GM23338 (cell line): Measurements from ENCODE around the gene YJEFN3. TPM values are rescaled to one million over a fixed set of nuclear protein-coding genes. Genes with fewer than 3 reads are reported as not detected.

Experiments
- ATAC-seq: fragments of 200-7000 bp; cut with Tn5 transposase; 3 replicates; pipeline ENCODE4 v1.9.1; 2020
- DNase-seq: peaks from one replicate; pipeline ENCODE4 v3.0.0-alpha.2; 2015; ENCODE audit warnings: low spot score
- H2AFZ ChIP-seq: fragments of 200-600 bp; sonication (generic); 2 replicates; pipeline ENCODE4 v1.8.0; 2016; ENCODE audit warnings: antibody characterized with exemption, mild to moderate bottlenecking, moderate library complexity
- H3F3A ChIP-seq: fragments of 200-600 bp; sonication (generic); replicated peaks from 2 replicates; pipeline ENCODE4 v1.8.0; 2017; ENCODE audit warnings: antibody characterized with exemption, mixed run types, low read depth
- H3K27ac ChIP-seq: fragments of 200-600 bp; sonication (generic); 2 replicates; pipeline ENCODE4 v1.6.1; 2016; ENCODE audit warnings: low read depth
- H3K27me3 ChIP-seq: fragments of 200-600 bp; sonication (generic); 2 replicates; pipeline ENCODE4 v1.8.0; 2016; ENCODE audit warnings: mild to moderate bottlenecking, mixed run types, moderate library complexity; ENCODE audit not compliant: insufficient read depth
- H3K36me3 ChIP-seq: fragments of 200-600 bp; sonication (generic); 2 replicates; pipeline ENCODE4 v1.8.0; 2016; ENCODE audit warnings: mild to moderate bottlenecking; ENCODE audit not compliant: insufficient read depth
- H3K4me1 ChIP-seq: fragments of 200-600 bp; sonication (generic); 2 replicates; pipeline ENCODE4 v1.8.0; 2016; ENCODE audit warnings: mild to moderate bottlenecking, moderate library complexity; ENCODE audit not compliant: insufficient read depth
- H3K4me2 ChIP-seq: fragments of 200-600 bp; sonication (generic); 2 replicates; pipeline ENCODE4 v1.7.1; 2017; ENCODE audit warnings: mixed run types
- H3K4me3 ChIP-seq: fragments of 200-600 bp; sonication (generic); 2 replicates; pipeline ENCODE4 v1.6.1; 2016; ENCODE audit warnings: mixed run types
- H3K79me2 ChIP-seq: fragments of 200-600 bp; sonication (generic); replicated peaks from 2 replicates; pipeline ENCODE4 v1.8.0; 2017; ENCODE audit warnings: mild to moderate bottlenecking; ENCODE audit not compliant: insufficient read depth
- H3K9me2 ChIP-seq: fragments of 200-600 bp; sonication (generic); 2 replicates; pipeline ENCODE4 v1.8.0; 2017; ENCODE audit not compliant: insufficient read depth
- H4K20me1 ChIP-seq: fragments of 200-600 bp; sonication (generic); replicated peaks from 2 replicates; pipeline ENCODE4 v1.8.0; 2017; ENCODE audit warnings: mild to moderate bottlenecking; ENCODE audit not compliant: insufficient read depth
- H3K27ac Mint-ChIP-seq: 2 replicates; pipeline ENCODE4 v1.8.0; 2020; ENCODE audit warnings: inconsistent platforms, mild to moderate bottlenecking, moderate library complexity, mixed read lengths
- H3K27me3 Mint-ChIP-seq: 3 replicates; pipeline ENCODE4 v1.8.0; 2022; ENCODE audit warnings: low read depth, mild to moderate bottlenecking, moderate library complexity, mixed read lengths, inconsistent platforms; ENCODE audit not compliant: insufficient read depth, poor library complexity
- H3K36me3 Mint-ChIP-seq: 3 replicates; pipeline ENCODE4 v1.8.0; 2021; ENCODE audit warnings: low read depth, mild to moderate bottlenecking, inconsistent platforms, moderate library complexity, mixed read lengths
- H3K4me1 Mint-ChIP-seq: 3 replicates; pipeline ENCODE4 v1.8.0; 2020; ENCODE audit warnings: mild to moderate bottlenecking, inconsistent platforms, mixed read lengths
- H3K4me3 Mint-ChIP-seq: 3 replicates; pipeline ENCODE4 v1.8.0; 2021; ENCODE audit warnings: moderate library complexity, mild to moderate bottlenecking, inconsistent platforms, mixed read lengths
- H3K9me3 Mint-ChIP-seq: 3 replicates; pipeline ENCODE4 v1.8.0; 2020; ENCODE audit warnings: moderate library complexity, mild to moderate bottlenecking, inconsistent platforms, mixed read lengths
- CREB1 ChIP-seq: fragments of 250-450 bp; sonication (Bioruptor Pico); IDR thresholded peaks from 2 replicates; pipeline ENCODE4 v1.5.0; 2020; ENCODE audit warnings: low read depth, mild to moderate bottlenecking, moderate library complexity
- ETS1 ChIP-seq: IDR thresholded peaks from 2 replicates; pipeline ENCODE4 v1.6.1; 2016; ENCODE audit warnings: antibody characterized with exemption
- EZH2phosphoT487 ChIP-seq: fragments of 200-600 bp; sonication (generic); IDR thresholded peaks from one replicate; pipeline ENCODE4 v1.8.1; 2018; ENCODE audit warnings: antibody characterized with exemption; ENCODE audit not compliant: unreplicated experiment
- JUNB ChIP-seq: IDR thresholded peaks from one replicate; pipeline ENCODE4 v1.6.1; 2016; ENCODE audit warnings: antibody characterized with exemption; ENCODE audit not compliant: unreplicated experiment
- NANOG ChIP-seq: IDR thresholded peaks from 2 replicates; pipeline ENCODE4 v1.6.1; 2016; ENCODE audit warnings: antibody characterized with exemption, borderline replicate concordance
- POLR2AphosphoS5 ChIP-seq: IDR thresholded peaks from 2 replicates; pipeline ENCODE4 v1.6.1; 2016; ENCODE audit warnings: antibody characterized with exemption, low read depth
- REST ChIP-seq: IDR thresholded peaks from one replicate; pipeline ENCODE4 v1.6.1; 2018; ENCODE audit warnings: antibody characterized with exemption; ENCODE audit not compliant: unreplicated experiment
- STAT1 ChIP-seq: IDR thresholded peaks from one replicate; pipeline ENCODE4 v1.6.1; 2016; ENCODE audit warnings: antibody characterized with exemption; ENCODE audit not compliant: unreplicated experiment
- ZNF114 ChIP-seq: fragments of 250-450 bp; sonication (Bioruptor Pico); IDR thresholded peaks from 2 replicates; pipeline ENCODE4 v1.5.0; 2020; ENCODE audit warnings: mild to moderate bottlenecking, moderate library complexity
- ZNF331 ChIP-seq: fragments of 250-450 bp; sonication (Bioruptor Pico); IDR thresholded peaks from 2 replicates; pipeline ENCODE4 v1.5.0; 2020; ENCODE audit warnings: low read depth, mild to moderate bottlenecking, moderate library complexity
- polyA plus RNA-seq: library from polyadenylated mRNA; unstranded; fragments of >200 nt; fragmentation: Nextera tagmentation; extraction: Ambion mirVana; gene quantifications from 2 replicates; pipeline ENCODE4 v1.2.1, GENCODE V29; 2016
- total RNA-seq: library from RNA; depleted of rRNA; stranded (reverse); fragments of >200 nt; shearing (Covaris generic); gene quantifications from 2 replicates; pipeline ENCODE4 v1.2.3, GENCODE V29; 2014
- TF ChIP-seq, protein P1 (sequence below), 2 experiments: fragments of 200-600 bp in 1 of 2; sonication (generic) in 1 of 2; conservative IDR thresholded peaks; 2 replicates each; pipeline versions ENCODE4 v1.5.1 to v1.6.1; 2016 to 2017; ENCODE audit warnings: antibody characterized with exemption in 2 of 2, low read depth in 2 of 2, mild to moderate bottlenecking in 2 of 2, moderate library complexity in 1 of 2

Gene YJEFN3
- total and polyA plus RNA-seq, 2 experiments from 2014 or later = 3.5 to 6.5 TPM

- Histone ChIP-seq H3K4me1 (peaks cover 6% of the 10 kb centered on the region; the same call in 1 of the 2 replicates), H3F3A (peaks cover 29% of the 10 kb centered on the region), H3K27me3 (0 out of 2 replicates have a peak, but pooled peaks cover 3% of the 10 kb centered on the region), H3K27ac (no peak overlapping the region), H3K36me3 (no peaks in the 10 kb centered on the region), H3K79me2 (peaks cover 5% of the 10 kb centered on the region; the same call in 1 of the 2 replicates), H3K4me2 (peak overlapping the region; percentile 73; the same call in 1 of the 2 replicates), H3K4me3 (no peak overlapping the region), H2AFZ (no peak overlapping the region), H4K20me1 (peaks cover 5% of the 10 kb centered on the region), H3K9me2 (no peaks in the 10 kb centered on the region)
- Mint-ChIP-seq H3K36me3 (peaks cover 32% of the 10 kb centered on the region), H3K27me3 (peaks cover 14% of the 10 kb centered on the region), H3K4me3 (no peak overlapping the region), H3K4me1 (peaks cover 46% of the 10 kb centered on the region), H3K9me3 (no peaks in the 10 kb centered on the region), H3K27ac (no peak overlapping the region)
- TF ChIP-seq NANOG (no peak), ZNF114 (CRISPR knock-in tag) (no peak), EZH2phosphoT487 (no peak), POLR2AphosphoS5 (no peak), STAT1 (no peak), REST (no peak), ETS1 (no peak), CREB1 (CRISPR knock-in tag) (no peak), JUNB (no peak), ZNF331 (CRISPR knock-in tag) (no peak)
- TF ChIP-seq, protein P1, sequence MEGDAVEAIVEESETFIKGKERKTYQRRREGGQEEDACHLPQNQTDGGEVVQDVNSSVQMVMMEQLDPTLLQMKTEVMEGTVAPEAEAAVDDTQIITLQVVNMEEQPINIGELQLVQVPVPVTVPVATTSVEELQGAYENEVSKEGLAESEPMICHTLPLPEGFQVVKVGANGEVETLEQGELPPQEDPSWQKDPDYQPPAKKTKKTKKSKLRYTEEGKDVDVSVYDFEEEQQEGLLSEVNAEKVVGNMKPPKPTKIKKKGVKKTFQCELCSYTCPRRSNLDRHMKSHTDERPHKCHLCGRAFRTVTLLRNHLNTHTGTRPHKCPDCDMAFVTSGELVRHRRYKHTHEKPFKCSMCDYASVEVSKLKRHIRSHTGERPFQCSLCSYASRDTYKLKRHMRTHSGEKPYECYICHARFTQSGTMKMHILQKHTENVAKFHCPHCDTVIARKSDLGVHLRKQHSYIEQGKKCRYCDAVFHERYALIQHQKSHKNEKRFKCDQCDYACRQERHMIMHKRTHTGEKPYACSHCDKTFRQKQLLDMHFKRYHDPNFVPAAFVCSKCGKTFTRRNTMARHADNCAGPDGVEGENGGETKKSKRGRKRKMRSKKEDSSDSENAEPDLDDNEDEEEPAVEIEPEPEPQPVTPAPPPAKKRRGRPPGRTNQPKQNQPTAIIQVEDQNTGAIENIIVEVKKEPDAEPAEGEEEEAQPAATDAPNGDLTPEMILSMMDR (conservative IDR thresholded peaks at IDR 0.05; ENCODE audit: low read depth in 2 of 2) = no peak
- DNase-seq = peak; percentile 1
- ATAC-seq = no peak
Measured at GRCh38 chr19:19529783-19530422, 1.2 kb downstream of the YJEFN3 start.
